ENCODE measurements around the gene CPNE4.

The CPNE4 gene

DNA sequence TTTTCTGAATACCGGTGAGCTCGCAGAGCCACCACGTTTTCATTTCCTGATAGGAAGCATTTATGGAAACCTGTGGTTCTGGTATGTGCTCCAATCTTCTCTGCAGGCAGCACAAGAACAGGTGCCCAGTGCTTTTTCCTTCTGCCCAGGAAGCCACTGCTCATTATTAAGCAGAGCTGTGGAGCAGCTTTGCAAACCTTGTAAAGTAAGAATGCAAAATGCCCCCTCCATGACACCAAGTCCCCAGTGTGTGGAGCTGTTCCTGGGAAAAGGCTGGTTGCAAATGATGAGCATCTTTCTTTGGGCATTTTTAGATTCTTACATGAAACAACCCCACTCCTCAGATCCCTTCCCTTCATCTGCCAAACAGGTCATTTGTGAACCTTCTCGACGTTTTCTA lies 466.4 kb downstream of the CPNE4 start:
- no peak for DNase-seq

DNA sequence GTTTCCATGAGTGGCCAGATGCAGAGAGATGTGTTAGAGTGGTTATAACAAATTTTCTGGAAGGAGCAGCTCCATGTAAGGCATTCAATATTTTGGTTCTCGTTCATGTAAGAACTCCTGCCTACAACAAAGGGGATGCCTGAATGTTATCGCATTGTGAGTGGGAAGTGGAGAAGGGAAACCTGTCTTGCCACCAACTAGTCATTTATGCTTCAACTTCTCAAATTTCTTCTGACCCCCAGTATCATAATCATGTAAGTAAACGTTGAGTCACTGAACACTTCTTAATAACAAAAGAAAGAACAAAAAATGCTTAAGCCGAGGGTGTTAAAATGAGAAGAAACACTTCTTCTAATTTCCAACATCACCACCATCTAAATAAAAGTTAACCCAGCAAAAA lies 470.0 kb downstream of the CPNE4 start:
- DNase-seq: no peak

DNA sequence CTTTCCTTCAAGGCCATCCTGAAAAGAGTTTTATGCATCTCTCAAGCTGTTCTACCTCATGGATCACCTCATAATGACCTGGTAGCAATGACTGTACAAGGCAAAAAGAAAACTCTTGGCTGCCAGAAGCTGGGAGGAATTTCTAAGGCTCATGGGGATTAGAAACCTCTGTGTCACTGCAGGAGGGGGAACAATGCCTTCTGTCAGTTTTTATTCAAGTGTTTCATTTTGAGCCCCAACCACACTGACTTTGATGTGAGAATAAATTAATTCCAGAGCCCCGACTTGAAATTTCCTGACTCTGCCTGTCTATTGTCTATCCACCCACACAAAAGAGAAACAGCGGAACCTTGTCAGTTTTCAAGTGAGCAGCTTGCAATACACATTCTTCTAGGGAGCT lies 473.3 kb downstream of the CPNE4 start:
- DNase-seq: no peak

DNA sequence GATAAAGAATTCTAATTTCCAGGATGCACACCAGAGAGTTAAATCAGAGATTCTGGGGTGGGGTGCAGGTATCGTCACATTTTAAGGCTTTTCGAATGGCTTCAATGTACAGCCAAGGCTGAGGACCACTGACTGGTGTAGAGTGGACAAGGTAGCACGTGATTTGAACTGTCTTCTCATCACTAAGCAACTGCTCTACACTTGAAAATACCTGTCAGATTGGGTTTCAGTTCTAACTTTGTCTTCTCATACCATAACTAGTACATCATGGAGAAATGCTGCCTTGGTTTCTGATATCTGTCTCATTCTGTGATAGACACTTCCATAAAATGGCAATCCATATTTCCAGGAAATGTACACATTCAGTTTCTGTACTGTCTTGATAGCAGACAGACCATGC lies 474.0 kb downstream of the CPNE4 start:
- DNase-seq: no peak

DNA sequence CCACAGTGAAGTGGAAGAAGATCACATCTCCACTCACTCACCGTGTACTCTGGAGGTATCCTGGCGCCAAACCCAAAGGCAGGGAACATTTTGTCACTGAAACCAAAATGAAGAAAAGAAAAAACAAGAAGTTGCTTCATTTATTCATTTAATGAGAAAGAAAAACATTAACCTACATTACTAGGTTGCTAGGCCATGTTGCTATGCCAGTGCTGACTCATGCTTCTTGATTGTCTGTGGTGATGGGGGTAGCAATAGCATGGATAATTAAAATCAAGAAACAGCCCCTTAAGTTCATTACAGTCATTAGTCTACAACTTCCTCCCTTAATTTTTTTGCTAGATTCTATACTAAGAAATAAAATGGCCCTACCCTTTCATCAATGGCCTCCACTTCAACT lies 479.4 kb downstream of the CPNE4 start:
- DNase-seq: no peak

DNA sequence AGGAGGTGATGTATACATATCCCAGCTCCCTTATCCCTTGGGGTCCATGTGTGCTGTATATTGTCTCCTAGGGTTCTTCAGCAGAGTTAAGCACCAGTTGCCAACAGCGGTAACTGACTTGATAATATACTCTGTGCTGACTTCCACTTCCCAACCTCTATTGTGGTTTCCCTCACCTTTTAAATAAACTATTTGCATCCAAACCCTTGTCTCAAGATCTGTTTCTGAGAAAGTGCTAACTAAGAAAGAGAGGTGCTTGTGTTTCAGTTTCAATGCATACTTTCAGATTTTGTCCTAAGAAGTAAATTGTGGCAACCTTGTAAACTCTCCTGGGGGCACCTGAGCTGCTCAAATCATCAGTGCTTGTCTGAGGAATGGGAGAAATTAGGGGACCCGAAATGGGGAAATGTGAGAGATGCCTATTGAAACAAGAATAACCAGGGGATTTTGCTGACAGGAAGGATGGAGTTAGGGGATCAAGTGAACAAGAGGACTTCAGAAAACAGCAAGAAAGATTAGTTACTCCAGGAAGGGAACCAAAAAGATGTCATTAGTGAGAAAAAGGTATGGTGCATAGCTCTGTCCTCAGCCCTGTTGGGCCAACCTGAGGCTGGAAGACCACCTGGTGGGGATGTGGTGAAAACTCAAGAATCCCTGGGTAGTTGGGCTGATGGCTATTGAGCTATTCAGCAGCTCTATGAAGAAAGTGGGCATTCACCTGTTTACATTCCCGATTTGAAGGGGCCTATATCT lies 481.1 kb downstream of the CPNE4 start:
- no peak for DNase-seq

DNA sequence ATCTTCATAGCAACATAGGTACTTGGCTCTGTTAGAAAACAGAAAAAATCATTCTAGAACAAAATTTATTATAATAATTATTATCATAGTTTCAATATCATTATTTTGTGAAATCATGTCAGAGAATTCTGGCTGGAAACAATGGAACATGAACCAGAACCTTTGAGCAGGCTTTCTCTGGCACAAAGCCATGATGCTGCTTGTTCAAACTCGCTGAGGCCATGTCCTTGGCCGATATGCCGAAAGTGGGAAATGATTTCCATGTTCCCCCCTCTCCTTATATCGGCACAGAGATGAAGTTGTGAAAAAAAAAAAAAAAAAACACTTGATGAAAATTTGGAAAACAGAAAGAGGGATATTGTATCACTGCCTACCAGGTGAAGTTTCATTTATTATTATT lies 483.1 kb downstream of the CPNE4 start:
- no peak for DNase-seq

DNA sequence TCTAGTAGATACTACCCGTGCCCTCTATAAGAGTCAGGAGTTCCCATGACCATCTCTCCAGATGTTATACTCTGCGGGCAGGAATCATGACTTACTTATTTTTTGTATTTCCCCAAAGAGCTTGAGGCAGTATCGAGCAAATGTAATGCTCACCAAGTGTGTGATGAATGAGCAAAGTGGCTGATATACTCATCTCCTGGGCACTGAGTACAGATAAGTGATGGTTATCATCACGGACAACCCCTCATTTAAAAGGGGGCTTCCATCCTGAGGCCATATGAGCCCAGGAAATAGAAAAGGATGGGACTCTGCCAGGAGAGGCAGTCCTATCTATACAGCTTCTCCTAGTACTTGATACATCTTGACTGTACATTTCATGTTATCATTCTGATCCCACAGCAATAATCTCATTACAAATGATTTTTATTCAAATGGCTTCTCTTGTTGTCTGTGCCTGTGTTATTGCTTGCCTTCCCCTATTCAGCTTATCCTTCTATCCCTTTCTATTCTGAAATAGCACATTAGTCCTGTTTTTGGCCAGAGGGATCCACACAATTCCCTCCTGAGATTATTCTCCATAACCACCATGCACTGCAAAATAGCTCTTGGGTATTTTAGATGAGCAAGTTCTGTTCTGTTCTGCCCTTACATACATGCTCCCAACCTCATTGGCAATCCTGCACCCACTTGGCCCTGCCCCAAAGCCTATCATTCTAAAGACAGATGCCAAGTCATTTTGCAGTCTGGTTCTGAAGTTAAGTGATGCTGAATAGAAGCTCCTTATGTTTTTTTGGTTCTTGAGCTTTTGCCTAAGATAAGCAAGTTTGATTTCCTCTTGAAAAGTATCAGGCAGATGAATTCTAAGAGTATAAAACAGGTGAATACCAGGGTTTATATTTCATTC lies 484.0 kb downstream of the CPNE4 start:
- DNase-seq: no peak

DNA sequence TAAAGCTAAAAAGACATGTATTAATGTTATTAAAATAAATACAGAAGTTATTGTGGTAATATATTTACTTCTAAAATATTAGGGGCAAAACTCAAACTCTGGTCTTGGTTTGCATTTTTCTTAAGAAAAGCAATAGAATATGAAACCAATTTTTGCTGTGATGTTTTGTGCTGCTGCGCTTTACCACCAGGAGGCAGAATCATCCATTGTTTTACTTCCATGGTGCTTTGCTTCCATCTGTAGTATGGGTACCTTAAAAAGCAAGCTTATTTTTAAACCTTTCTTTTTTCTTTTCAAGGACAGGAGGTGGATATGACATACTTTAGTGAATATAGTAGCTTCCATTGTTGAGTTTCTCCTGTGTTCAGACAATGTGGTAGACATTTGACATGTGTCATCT lies 485.5 kb downstream of the CPNE4 start:
- DNase-seq: no peak

DNA sequence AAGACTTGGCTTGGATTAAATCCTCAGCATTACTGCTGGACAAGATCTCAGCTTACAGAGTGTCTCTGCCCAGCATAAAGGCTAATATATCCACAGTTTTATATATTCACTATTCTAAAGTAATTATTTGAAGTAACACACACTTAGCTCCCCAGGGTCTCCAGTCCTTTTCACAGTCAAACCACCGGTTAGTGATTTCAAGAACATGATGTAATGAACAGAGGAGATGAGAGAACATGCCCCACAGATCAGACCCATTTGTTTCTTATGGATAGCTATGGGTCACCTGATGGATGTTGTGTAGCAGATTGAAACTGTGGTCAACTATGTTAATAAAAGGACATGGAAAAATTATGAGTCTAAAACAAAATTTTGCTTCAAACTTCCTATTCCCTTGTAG lies 487.2 kb downstream of the CPNE4 start:
- DNase-seq: no peak

DNA sequence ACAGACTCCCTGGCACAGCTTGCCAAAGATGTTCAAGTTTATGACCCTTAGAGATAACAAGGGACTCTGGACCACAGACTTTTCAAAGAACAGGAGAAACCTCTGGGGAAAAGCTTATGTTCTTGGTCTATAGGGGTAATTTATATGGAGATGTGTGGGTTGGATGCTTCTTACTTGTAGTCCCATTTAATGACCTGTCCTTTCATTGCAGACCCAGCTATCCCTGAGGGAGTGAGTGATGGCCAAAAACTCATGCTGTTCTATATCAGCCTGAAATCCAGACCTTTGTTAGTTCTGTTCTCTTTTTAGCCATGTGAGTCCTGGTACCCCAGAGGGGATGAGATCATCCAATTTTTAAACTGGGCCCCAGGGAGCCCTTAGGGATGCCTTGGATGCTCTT lies 488.4 kb downstream of the CPNE4 start:
- DNase-seq: no peak

DNA sequence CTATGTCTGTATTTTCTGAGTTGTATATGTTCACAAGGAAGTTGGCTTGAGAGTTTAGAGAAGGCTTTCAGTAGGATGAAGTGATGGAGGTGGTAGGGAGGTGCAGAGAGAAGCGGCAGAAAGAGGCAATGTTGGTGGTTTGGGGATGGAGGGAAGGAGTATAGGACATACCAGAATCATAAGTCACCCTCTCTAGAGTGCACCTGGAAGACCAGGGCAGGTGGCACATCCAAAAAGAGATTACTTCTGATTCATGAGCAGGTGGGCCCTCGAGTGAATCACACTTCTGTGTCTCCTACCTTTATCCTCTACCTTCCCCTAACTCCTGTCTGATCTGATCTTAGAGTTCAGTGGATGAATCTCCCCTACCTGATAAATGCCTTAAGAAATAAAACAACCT lies 490.3 kb downstream of the CPNE4 start:
- DNase-seq: no peak

DNA sequence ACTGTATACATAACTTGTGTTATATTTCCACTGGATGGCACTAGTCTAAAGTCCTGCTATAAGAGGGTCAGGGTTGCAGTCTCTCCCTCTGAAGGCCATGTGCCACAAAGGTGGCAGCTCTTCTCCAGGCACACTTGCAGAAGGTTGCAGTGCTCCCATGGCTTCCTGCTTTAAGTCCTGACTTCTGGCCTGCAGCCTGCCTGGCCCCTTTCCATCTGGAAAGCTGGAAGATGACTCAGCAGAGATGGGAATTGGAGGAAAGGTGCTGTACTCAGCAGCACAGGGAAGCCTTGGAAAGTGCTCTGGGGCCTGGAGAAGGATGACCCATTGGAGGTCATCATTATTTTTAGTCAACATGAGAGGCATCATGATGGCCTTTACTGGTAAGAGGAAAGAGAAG lies 491.1 kb downstream of the CPNE4 start:
- DNase-seq: no peak

DNA sequence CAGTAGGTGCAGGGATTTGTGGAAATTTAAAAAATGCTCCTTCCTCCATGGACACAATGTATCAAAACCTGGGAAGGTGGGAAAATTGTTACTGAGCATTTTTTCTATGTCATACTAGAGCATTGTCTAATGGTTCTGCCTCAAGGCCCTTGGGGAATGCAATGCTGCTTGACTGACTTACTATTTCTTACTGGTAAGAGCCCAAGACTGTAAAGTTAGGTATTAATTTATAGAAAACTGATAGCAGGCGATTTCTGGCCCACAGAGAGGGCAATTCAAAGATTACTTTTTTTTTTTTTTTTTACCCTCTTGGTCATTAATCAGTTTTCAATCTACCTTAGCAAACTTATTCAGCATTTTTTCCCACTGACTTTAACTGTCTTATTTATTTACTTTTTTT lies 493.5 kb downstream of the CPNE4 start:
- DNase-seq: no peak

DNA sequence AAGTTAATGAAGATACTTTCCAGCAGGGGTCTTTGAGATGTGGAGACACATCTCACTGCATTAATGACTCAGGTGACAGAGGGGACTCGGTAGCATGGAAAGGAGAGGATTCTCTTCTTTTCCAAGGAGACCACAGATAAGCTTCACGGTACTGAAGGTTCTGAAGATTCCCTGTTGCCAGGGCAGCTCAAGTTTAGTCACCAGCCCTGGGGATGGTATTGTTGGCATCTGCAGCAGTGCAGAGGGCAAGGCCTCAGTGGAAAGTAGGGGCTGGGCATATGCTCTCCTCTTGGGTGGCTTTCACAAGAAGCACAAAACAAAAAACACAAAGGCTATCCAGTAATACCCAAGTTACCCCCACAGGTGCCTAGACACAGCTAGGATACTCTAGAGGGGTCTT lies 494.0 kb downstream of the CPNE4 start:
- DNase-seq: no peak

DNA sequence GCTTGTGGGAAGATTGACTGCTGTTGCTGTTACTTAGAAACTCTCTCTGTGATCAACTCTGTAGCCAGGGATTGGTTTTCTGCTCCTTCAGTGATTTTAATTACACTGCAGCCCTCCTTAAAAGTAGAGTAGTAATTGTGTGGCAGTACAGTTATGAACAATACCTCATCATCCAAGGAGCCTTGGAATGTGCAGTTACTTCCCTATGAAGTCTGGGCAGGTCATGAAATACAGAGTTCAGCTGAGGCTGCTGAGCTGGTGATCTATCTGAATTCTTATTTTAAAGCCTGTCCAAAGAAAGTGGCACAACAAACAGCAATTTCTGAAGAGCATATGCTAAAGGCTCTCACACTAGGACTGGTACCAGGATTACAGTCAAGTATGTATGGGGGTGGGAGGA lies 494.7 kb downstream of the CPNE4 start:
- DNase-seq: no peak

DNA sequence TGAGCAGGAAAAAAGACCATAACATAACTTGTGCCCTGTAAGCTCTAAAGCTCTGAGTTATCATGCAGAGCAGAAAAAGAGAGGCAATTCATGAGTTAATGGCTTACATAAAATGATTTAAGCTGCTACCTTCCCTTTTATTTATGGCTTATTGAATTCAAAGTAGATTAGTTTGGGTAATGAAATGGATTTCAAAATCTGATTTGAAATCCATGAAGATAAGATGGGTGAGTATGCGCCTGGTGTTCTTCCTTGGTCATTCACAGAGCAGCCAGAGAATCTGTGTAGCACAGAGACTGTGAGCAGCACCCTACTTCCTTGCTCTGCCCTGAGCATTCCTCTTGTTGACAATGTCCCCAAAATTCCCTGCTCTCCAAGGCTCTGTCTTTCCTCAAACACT lies 495.8 kb downstream of the CPNE4 start:
- no peak for DNase-seq

DNA sequence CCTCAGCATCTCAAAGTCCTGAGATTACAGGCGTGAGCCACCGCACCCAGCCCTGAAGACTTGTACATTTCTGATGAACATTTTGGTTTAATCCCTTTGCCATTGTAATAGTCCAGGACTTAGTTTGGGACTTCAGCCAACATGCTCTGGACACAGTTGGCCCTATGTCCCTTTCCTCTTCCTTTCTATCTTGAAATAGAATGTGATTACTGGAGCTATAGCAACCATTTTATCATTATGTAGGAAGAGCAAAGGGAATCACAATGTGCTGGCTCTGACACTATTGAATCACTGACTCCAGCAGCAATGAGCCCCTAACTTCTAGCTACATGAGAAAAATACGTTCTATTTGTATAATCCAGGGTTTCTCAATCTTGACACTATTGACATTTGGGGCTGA lies 497.3 kb downstream of the CPNE4 start:
- DNase-seq: no peak

DNA sequence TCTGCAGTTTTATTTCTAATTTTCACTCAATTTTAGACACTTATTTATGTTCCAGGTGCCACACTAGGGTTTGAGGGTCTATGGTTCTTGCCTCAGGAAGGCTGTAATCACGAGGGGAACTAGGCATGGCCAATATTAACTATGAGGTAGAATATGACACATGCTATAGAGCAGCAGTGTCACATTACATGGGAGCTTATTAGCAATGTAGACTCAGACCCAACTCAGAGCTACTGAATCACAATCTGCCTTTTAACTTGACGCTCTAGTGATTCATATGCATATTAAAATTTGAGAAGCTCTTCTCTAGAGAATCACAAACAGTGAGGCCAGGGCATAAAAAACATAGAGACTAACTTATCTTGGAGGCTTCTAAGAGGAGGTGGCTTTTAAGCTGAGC lies 499.2 kb downstream of the CPNE4 start:
- DNase-seq: no peak

DNA sequence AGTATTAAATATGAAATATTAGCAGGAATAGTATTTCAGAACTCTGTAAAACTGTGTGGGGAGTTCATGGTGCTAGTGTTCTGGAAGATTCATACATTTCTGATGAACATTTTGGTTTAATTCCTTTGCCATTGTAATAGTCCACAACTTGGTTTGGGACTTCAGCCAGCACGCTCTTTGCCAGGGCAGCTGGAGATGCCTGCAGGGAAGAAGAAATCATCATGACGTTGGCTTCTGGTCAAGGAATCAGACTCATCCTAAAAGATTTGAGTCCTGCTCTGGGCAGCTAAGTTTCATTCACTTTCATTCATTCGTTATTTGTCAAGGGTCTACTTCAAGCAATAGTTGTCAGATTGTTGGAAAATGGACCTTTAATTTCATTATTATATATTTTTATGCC lies 499.7 kb downstream of the CPNE4 start:
- DNase-seq: no peak

DNA sequence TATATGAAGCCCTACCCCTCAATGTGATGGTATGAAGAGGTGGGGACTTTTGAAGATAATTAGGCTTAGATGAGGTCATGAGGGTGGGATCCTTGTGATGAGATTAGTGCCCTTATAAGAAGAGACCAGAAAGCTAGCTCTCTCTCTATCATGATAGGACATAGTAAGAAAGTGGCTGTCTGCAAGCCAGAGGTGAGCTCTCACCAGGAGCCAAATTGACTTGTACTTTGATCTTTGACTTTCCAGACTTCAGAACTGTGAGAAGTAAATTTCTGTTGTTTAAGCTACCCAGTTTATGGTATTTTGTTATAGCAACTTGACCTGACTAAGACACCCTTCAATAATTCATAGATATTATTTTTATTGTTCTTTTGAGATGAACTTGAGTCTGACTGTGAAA lies 502.2 kb downstream of the CPNE4 start:
- DNase-seq: no peak

DNA sequence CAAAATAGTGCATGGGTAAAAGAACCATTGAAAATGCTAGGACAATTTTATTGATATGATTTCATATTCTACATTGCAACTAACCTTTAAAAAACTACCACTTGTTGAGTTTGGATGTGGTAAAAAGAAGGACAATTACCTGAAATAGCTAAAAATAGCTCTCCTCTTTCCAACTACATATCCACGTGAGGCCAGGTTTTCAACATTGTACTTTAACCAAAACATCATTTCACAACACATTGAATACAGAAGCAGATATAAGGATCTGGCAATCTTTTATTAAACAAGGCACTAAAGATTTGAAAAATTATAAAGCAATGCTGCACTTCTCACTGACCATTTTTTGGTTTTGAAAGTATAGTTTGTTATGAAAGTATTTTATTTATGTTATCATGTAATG lies 504.0 kb downstream of the CPNE4 start:
- no peak for DNase-seq

DNA sequence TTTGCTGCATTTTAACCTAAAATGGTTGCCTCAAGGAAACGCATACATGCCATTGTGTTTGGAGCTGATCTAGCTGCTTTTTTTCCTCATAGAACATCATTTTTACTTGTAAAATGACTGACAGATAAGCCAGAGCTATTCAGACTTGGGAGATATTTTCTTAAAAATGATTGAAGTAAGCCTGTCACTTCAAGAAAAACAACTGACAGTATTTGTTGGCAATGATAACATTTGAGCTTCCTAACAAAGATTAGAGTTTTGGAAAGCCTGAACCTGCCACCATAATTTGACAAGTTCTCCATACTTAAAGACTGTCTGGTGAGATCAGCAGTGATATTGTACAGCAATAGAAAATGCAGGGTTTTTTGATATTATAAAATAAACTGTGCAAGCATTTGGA lies 504.4 kb downstream of the CPNE4 start:
- DNase-seq: no peak

DNA sequence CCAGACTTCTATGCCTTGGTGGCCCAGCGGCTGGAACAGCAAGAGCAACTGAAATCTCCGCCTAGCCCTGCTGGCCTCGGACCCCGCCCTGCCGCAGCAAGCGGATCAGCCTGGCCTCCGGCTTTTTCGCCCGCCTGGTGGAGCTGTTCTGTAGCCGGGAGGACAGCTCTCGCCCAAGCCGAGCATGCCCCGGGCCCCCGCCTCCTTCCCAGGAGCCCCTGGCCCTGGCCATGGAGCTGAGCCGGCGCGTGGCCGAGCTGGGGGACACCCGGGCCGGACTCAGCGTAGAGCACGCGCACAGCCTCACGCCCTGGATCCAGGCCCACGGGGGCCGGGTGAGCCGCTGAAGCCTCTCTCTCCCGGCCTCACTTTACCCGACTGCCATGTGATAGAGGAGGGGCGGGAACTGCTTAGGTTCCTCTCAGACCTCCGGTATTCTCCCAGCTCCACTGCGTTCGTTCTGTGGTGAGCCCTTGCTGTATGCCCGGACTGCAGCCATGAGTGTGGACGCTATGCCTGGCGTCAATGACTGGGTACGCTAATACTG lies 507.9 kb downstream of the CPNE4 start:
- no peak for DNase-seq
